Measurements from ENCODE around the gene EXOC3L1. TPM values are rescaled to one million over a fixed set of nuclear protein-coding genes. Genes with fewer than 3 reads are reported as not detected.

The EXOC3L1 gene
- total and polyA plus RNA-seq, 7 experiments from 2014 or later: 0.58 to 0.73 TPM; not detected in 5

DNA sequence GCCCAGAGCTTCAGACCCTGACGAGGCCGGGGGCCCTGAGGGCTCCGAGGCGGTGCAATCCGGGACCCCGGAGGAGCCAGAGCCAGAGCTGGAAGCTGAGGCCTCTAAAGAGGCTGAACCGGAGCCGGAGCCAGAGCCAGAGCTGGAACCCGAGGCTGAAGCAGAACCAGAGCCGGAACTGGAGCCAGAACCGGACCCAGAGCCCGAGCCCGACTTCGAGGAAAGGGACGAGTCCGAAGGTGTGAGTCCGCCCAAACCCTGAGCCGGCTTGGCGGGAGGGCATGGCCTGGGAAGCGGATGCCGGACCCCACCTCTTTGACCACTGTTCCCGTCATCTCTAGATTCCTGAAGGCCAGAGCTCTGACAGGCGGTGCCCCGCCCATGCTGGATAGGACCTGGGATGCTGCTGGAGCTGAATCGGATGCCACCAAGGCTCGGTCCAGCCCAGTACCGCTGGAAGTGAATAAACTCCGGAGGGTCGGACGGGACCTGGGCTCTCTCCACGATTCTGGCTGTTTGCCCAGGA, 15.2 kb downstream of the EXOC3L1 start:
- Histone ChIP-seq H3K36me3 (ENCODE audit: control insufficient read depth in 2 of 3, insufficient read depth in 3 of 3, low read length in 3 of 3) (no peaks in the 10 kb centered on the region), H3K4me1 (ENCODE audit: control insufficient read depth in 2 of 2, insufficient read depth in 2 of 2, low read length in 2 of 2) (peaks cover 18 to 27% of the 10 kb centered on the region in 2 donors), H3K9me3 (ENCODE audit: control insufficient read depth in 2 of 3, low read length in 3 of 3) (no peaks in the 10 kb centered on the region), H3K27ac (ENCODE audit: low read depth, low read length) (no peak overlapping the region), H3K4me3 (ENCODE audit: low read length) (peak overlapping the region; percentile 61), H3K27me3 (ENCODE audit: control insufficient read depth in 2 of 2, insufficient read depth in 2 of 2, low read length in 2 of 2) (peaks cover 2 to 15% of the 10 kb centered on the region in 2 donors)
- Mint-ChIP-seq H3K36me3 (peaks cover 0 to 33% (median 0%) of the 10 kb centered on the region in 5 donors), H3K4me1 (peaks cover 15 to 72% (median 34%) of the 10 kb centered on the region in 7 donors), H3K27me3 (peaks cover 0 to 57% (median 54%) of the 10 kb centered on the region in 5 donors), H3K27ac (no peak overlapping the region), H3K9me3 (peaks cover 0 to 1% (median 0%) of the 10 kb centered on the region in 11 donors), H3K4me3 (peak overlapping the region in 5 of 10 donors; percentile 46 to 94 (median 79))
- POLR2A ChIA-PET: interaction anchor here (0.5 to 4.1 kb wide), 5 partner anchors 10 to 945 kb away, joined by 3 to 31 read pairs (median 3); partner anchors contain the start of genes FBXL8, HSF4 and TRADD
- intact Hi-C loops (cut with micrococcal nuclease): loop anchor here (1.0 kb wide), 2 partner anchors 9 to 13 kb away; partner anchors contain the start of gene MATCAP1 (in 2 of the 2)
- ATAC-seq (no peak), DNase-seq (no peak)
- CTCF ChIA-PET: interaction anchor here (1.5 kb wide), 1 partner anchor 155 kb away, joined by 4 read pairs; no protein-coding TSS in a partner anchor

DNA sequence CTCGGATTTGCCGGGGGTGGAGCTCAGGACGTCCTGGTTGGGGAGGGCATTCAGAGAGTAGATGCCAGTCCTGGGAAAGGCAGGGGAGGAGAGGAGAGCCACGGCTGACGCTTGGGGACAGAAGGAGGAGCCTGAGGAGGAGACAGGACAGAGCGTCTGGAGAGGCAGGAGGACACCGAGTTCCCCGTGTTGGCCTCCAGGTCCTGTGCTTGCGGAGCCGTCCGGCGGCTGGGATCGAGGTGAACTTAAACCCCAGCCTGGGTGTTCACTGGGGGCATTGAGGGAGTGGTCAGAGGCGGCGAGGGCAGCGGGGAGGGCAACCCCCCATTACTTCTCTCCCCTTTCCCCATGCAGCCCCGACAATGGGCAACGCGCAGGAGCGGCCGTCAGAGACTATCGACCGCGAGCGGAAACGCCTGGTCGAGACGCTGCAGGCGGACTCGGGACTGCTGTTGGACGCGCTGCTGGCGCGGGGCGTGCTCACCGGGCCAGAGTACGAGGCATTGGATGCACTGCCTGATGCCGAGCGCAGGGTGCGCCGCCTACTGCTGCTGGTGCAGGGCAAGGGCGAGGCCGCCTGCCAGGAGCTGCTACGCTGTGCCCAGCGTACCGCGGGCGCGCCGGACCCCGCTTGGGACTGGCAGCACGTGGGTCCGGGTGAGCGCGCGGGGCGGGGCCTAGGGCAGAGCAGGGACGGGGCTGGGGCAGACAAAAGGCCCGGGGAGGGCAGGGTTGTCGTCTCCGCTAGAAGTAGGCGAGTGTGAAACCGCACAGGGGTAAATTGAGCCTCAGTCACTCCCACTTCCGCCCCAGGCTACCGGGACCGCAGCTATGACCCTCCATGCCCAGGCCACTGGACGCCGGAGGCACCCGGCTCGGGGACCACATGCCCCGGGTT, 15.9 kb downstream of the EXOC3L1 start:
- H3K4me3 ChIP-seq (ENCODE audit: low read length): peak overlapping the region; percentile 61
- Mint-ChIP-seq H3K4me1 (peaks cover 15 to 72% (median 36%) of the 10 kb centered on the region in 7 donors), H3K27me3 (peaks cover 0 to 60% (median 57%) of the 10 kb centered on the region in 5 donors), H3K27ac (peak overlapping the region in 2 of 9 donors; percentile 72 to 89), H3K4me3 (peak overlapping the region; percentile 70 to 94 (median 86)), H3K9me3 (peaks cover 0 to 1% (median 0%) of the 10 kb centered on the region in 11 donors), H3K36me3 (peaks cover 0 to 33% (median 0%) of the 10 kb centered on the region in 5 donors)
- ATAC-seq: peak; percentile 87
- POLR2A ChIA-PET: interaction anchor here (1.0 to 4.1 kb wide), 6 partner anchors 11 to 227 kb away, joined by 3 to 31 read pairs (median 4); partner anchors contain the start of genes FBXL8 and TRADD
- no peak overlapping the region for H3K27ac ChIP-seq (ENCODE audit: low read depth, low read length)
- H3K27me3 ChIP-seq (ENCODE audit: control insufficient read depth in 2 of 2, insufficient read depth in 2 of 2, low read length in 2 of 2): peaks cover 7 to 22% of the 10 kb centered on the region in 2 donors
- peak in 7 of 9 donors; percentile 42 to 78 (median 47) for DNase-seq
- intact Hi-C loops (cut with micrococcal nuclease): loop anchor here (1.0 kb wide), 2 partner anchors 9 to 13 kb away; partner anchors contain the start of gene MATCAP1 (in 2 of the 2)
- CTCF ChIA-PET: interaction anchor here (1.1 to 1.5 kb wide), 3 partner anchors 12 to 155 kb away, joined by 4 to 5 read pairs (median 5); no protein-coding TSS in a partner anchor
- H3K4me1 ChIP-seq (ENCODE audit: control insufficient read depth in 2 of 2, insufficient read depth in 2 of 2, low read length in 2 of 2): peaks cover 24 to 29% of the 10 kb centered on the region in 2 donors
- no peaks in the 10 kb centered on the region for H3K9me3 ChIP-seq (ENCODE audit: control insufficient read depth in 2 of 3, low read length in 3 of 3)
- H3K36me3 ChIP-seq (ENCODE audit: control insufficient read depth in 2 of 3, insufficient read depth in 3 of 3, low read length in 3 of 3): no peaks in the 10 kb centered on the region

DNA sequence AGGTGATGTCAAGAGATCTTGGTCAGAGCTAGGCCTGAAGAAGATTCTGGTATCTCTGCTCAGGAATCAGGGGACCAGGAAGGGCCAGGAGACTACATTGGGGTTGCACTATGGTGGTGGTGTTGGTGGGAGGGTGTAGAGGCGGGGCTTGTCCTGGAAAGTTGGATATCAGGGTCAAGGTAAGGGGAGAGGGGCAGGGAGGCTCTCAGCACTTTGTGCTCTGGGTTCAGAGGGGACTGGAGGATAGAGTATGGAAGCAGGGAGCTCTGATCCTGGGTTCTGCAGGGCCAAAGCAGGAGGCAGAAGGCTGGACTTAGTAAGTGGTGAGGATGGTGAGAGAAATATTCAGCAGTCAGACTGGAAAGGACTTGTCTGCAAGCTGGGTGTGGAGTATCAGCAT, 16.6 kb downstream of the EXOC3L1 start:
- peak overlapping the region in 3 of 9 donors; percentile 15 to 89 (median 72) for H3K27ac Mint-ChIP-seq
- POLR2A ChIA-PET: interaction anchor here (1.0 to 2.0 kb wide), 3 partner anchors 12 to 14 kb away, joined by 4 to 5 read pairs (median 4); no protein-coding TSS in a partner anchor
- peak overlapping the region; percentile 70 to 94 (median 86) for H3K4me3 Mint-ChIP-seq
- intact Hi-C loops (cut with micrococcal nuclease): no loop called here
- H3K9me3 Mint-ChIP-seq: peaks cover 0 to 1% (median 0%) of the 10 kb centered on the region in 11 donors
- CTCF ChIA-PET: interaction anchor here (0.6 to 1.4 kb wide), 3 partner anchors 11 to 142 kb away, joined by 3 to 5 read pairs (median 5); no protein-coding TSS in a partner anchor
- no peaks in the 10 kb centered on the region for H3K36me3 ChIP-seq (ENCODE audit: control insufficient read depth in 2 of 3, insufficient read depth in 3 of 3, low read length in 3 of 3)
- H3K27ac ChIP-seq (ENCODE audit: low read depth, low read length): no peak overlapping the region
- H3K27me3 ChIP-seq (ENCODE audit: control insufficient read depth in 2 of 2, insufficient read depth in 2 of 2, low read length in 2 of 2): peaks cover 7 to 28% of the 10 kb centered on the region in 2 donors
- H3K4me1 ChIP-seq (ENCODE audit: control insufficient read depth in 2 of 2, insufficient read depth in 2 of 2, low read length in 2 of 2): peaks cover 24 to 29% of the 10 kb centered on the region in 2 donors
- peaks cover 0 to 34% (median 0%) of the 10 kb centered on the region in 5 donors for H3K36me3 Mint-ChIP-seq
- no peak for ATAC-seq
- no peaks in the 10 kb centered on the region for H3K9me3 ChIP-seq (ENCODE audit: control insufficient read depth in 2 of 3, low read length in 3 of 3)
- H3K27me3 Mint-ChIP-seq: peaks cover 0 to 61% (median 56%) of the 10 kb centered on the region in 5 donors
- H3K4me3 ChIP-seq (ENCODE audit: low read length): peak overlapping the region; percentile 61
- H3K4me1 Mint-ChIP-seq: peaks cover 10 to 73% (median 30%) of the 10 kb centered on the region in 7 donors
- DNase-seq: no peak

DNA sequence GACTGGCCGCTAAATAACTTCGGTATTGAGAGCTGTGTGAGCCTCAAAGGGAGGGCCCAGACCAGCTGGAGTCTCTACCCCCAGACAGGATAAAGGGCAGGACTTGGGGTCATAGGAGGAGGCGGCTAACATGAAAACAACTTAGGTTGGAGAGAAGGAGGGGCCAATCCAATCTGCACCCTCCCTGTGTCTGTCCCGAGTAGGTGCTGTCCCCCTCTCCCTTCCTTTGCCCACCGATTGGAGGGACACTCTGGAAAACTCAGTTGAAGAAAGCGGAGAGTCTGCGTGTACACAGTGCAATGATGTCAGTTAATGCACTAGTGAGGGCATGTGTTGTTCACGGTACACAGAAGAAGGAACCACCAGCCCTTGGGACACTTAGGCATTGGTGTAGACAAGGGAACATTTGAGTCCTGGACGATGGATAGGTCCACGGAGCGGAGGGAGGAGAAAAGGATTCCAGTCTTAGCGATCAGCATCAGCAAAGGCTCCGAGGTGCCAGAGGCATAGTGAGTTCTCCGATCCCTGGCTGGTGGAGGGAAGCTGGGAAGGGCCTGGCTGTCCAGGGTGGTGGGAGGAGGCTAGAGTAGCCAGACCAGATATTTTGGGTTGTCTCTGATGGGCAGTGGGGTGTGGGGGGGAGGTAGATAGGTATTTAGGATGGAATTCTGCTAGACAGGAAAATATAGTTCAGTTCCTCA, 18.8 kb downstream of the EXOC3L1 start:
- Histone ChIP-seq H3K27ac (ENCODE audit: low read depth, low read length) (no peak overlapping the region), H3K4me3 (ENCODE audit: low read length) (no peak overlapping the region), H3K27me3 (ENCODE audit: control insufficient read depth in 2 of 2, insufficient read depth in 2 of 2, low read length in 2 of 2) (peaks cover 7 to 35% of the 10 kb centered on the region in 2 donors), H3K9me3 (ENCODE audit: control insufficient read depth in 2 of 3, low read length in 3 of 3) (no peaks in the 10 kb centered on the region), H3K36me3 (ENCODE audit: control insufficient read depth in 2 of 3, insufficient read depth in 3 of 3, low read length in 3 of 3) (no peaks in the 10 kb centered on the region), H3K4me1 (ENCODE audit: control insufficient read depth in 2 of 2, insufficient read depth in 2 of 2, low read length in 2 of 2) (peaks cover 24 to 25% of the 10 kb centered on the region in 2 donors)
- Mint-ChIP-seq H3K27me3 (peaks cover 11 to 67% (median 62%) of the 10 kb centered on the region in 5 donors), H3K4me3 (peak overlapping the region in 7 of 10 donors; percentile 15 to 80 (median 41)), H3K9me3 (peaks cover 0 to 1% (median 0%) of the 10 kb centered on the region in 11 donors), H3K27ac (peak overlapping the region in 2 of 9 donors; percentile 35 to 90), H3K36me3 (peaks cover 0 to 39% (median 0%) of the 10 kb centered on the region in 5 donors), H3K4me1 (peaks cover 10 to 81% (median 30%) of the 10 kb centered on the region in 7 donors)
- ChIA-PET CTCF (interaction anchor here (1.3 kb wide), 1 partner anchor 12 kb away, joined by 4 read pairs; the partner anchor contains the start of genes FBXL8 and TRADD), POLR2A (interaction anchor here (0.6 to 2.4 kb wide), 3 partner anchors 9 to 234 kb away, joined by 3 to 7 read pairs (median 3); no protein-coding TSS in a partner anchor)
- no peak for DNase-seq
- intact Hi-C loops (cut with micrococcal nuclease): loop anchor here in 1 of 2 donors (1.0 kb wide), 1 partner anchor 10 kb away; no protein-coding TSS in a partner anchor
- no peak for ATAC-seq

DNA sequence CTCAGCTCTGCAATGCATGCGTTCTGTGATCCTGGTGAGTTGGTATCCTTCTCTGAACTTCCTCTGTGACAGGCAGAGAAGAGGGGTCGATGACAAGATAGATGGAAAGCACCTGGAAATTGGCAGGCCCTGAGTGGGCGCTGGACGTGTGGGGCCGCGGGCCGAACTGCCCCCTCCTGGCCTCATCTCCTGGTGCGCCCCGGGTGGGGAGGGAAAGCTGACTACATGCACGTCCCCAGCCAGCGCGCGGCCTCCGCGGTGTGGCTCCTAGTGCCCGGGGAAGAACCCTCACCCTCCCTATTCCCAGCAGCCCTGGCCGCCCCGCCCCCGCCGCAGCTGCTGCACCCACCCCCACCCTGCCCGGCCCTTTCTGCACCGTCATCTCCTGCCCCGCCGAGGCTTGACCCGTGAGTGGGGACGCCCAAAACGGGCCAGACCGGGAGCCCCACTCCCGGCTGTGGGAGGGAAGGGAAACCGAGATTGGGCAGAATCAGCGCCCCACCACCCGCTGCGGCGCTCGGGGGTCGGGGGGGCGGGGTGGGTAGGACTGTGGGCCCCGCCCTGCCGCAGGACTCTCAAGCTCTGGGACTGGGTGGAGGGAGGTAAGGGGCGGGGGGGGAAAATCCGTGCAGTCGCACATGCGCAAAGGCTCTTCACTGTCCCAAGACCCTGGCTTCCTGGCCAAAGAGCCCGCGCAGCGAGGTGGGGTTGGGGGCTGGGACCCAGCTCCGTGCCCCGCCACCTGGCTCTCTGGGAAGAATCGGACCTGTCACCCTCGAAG, 19.6 kb downstream of the EXOC3L1 start, which contains the start of gene NOL3:
Gene NOL3 (plus strand): TSS at position 371 of the 781 bp plus-strand sequence.
- Mint-ChIP-seq H3K4me1 (peaks cover 10 to 75% (median 30%) of the 10 kb centered on the region in 7 donors), H3K27ac (peak within 1 kb of the TSS in 2 of 9 donors; percentile 35 to 94), H3K27me3 (peaks cover 13 to 64% (median 62%) of the 10 kb centered on the region in 5 donors), H3K9me3 (no peaks in the 10 kb centered on the region), H3K36me3 (peaks cover 0 to 34% (median 0%) of the 10 kb centered on the region in 5 donors), H3K4me3 (peak within 1 kb of the TSS; percentile 33 to 89 (median 60))
- ATAC-seq: peak; percentile 37
- peaks cover 25 to 29% of the 10 kb centered on the region in 2 donors for H3K4me1 ChIP-seq (ENCODE audit: control insufficient read depth in 2 of 2, insufficient read depth in 2 of 2, low read length in 2 of 2)
- no peaks in the 10 kb centered on the region for H3K36me3 ChIP-seq (ENCODE audit: control insufficient read depth in 2 of 3, insufficient read depth in 3 of 3, low read length in 3 of 3)
- ChIA-PET POLR2A (interaction anchor here (1.0 to 2.4 kb wide), 3 partner anchors 8 to 234 kb away, joined by 3 to 7 read pairs (median 3); no protein-coding TSS in a partner anchor), CTCF (interaction anchor here (0.7 to 1.3 kb wide), 3 partner anchors 11 to 18 kb away, joined by 3 to 5 read pairs (median 4); partner anchors contain the start of genes FBXL8 and TRADD)
- no peak within 1 kb of the TSS for H3K27ac ChIP-seq (ENCODE audit: low read depth, low read length)
- no peaks in the 10 kb centered on the region for H3K9me3 ChIP-seq (ENCODE audit: control insufficient read depth in 2 of 3, low read length in 3 of 3)
- no peak within 1 kb of the TSS for H3K4me3 ChIP-seq (ENCODE audit: low read length)
- peaks cover 9 to 35% of the 10 kb centered on the region in 2 donors for H3K27me3 ChIP-seq (ENCODE audit: control insufficient read depth in 2 of 2, insufficient read depth in 2 of 2, low read length in 2 of 2)
- intact Hi-C loops (cut with micrococcal nuclease): loop anchor here in 1 of 2 donors (1.0 kb wide), 1 partner anchor 9 kb away; no protein-coding TSS in a partner anchor
- DNase-seq: peak in 1 of 9 donors; percentile 82
